Measurements from ENCODE around the gene PERCC1. TPM values are rescaled to one million over a fixed set of nuclear protein-coding genes. Genes with fewer than 3 reads are reported as not detected.

Gene PERCC1
- total and polyA plus RNA-seq, 7 experiments from 2014 or later, result 0.77 to 3.4 (median 1.7) TPM; not detected in 3

DNA sequence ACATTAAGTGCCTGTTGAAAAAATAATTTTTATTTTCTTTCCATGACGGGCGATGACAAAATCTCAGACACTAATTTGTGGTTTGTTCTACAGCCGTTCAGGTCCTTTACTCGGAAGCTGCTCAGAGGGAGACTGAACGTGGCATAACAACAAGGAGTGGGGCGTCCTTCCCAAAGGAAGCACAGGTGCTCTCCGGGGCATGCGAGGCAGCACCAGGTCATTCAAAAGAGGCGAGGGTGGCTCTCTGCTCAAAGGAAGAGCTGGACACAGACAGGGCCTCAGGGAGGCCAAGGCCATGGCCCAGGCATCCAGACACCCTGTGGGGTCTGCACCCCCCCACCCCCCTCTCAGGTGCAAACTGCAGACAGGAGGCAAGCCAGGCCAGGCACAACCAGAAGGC, 32.5 kb upstream of the PERCC1 start:
- CTCF ChIA-PET, result no interaction called here
- no peaks in the 10 kb centered on the region for H3K27me3 ChIP-seq (ENCODE audit: control insufficient read depth in 2 of 2, insufficient read depth in 2 of 2, low read length in 2 of 2)
- no peaks in the 10 kb centered on the region for H3K9me3 ChIP-seq (ENCODE audit: control insufficient read depth in 2 of 3, low read length in 3 of 3)
- H3K27ac ChIP-seq (ENCODE audit: low read depth, low read length), result no peak overlapping the region
- POLR2A ChIA-PET, result no interaction called here
- DNase-seq (no peak), ATAC-seq (no peak)
- peaks cover 0 to 2% (median 0%) of the 10 kb centered on the region in 11 donors for H3K9me3 Mint-ChIP-seq
- intact Hi-C loops (cut with micrococcal nuclease), result no loop called here
- no peak overlapping the region for H3K4me3 ChIP-seq (ENCODE audit: low read length)
- H3K4me1 ChIP-seq (ENCODE audit: control insufficient read depth in 2 of 2, insufficient read depth in 2 of 2, low read length in 2 of 2), result no peaks in the 10 kb centered on the region
- peaks cover 0 to 81% (median 18%) of the 10 kb centered on the region in 3 experiments for H3K36me3 ChIP-seq (ENCODE audit: control insufficient read depth in 2 of 3, insufficient read depth in 3 of 3, low read length in 3 of 3)
- peaks cover 0 to 4% (median 2%) of the 10 kb centered on the region in 7 donors for H3K4me1 Mint-ChIP-seq
- no peaks in the 10 kb centered on the region for H3K27me3 Mint-ChIP-seq
- H3K27ac Mint-ChIP-seq, result peak overlapping the region in 1 of 9 donors; percentile 56
- H3K36me3 Mint-ChIP-seq, result peaks cover 0 to 27% (median 5%) of the 10 kb centered on the region in 5 donors
- H3K4me3 Mint-ChIP-seq, result no peak overlapping the region

- no peak for DNase-seq
These were observed 31.9 kb upstream of the PERCC1 start for GRCh38 chr16:1398826-1399581.

DNA sequence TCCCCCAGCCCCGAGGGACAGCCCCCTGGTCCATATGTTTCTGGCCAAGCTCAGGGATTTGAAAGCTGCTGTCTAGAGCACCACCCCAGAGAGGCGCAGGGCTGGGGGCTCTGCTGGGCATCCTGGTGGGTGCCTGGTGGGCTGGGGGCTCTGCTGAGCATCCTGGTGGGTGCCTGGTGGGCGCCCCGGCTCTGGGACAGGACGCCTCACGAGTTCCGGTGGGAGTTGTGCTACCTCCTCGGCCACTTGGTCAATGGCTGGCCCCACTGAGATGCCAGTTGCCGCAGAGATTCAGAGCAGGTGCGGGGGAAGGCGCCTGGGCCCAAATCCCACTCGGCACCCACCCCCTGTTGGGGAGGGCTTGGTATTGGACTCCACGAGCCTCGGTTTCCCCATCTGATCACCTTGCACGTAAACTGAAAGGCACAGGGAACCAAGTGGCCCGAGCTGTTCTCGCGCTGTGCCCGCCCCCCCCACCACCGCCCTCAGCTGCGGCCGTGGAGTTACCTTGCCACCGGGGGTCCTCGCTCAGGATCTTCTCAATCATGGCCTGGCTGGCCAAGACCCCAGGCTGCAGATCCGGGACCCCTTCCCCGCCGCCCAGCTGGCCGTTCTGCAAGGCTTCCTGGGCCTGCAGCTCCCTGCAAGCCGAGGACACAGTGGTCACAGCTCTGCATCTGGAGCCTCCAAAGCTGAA, 29.7 kb upstream of the PERCC1 start:
- H3K27ac Mint-ChIP-seq, result no peak overlapping the region
- H3K36me3 ChIP-seq (ENCODE audit: control insufficient read depth in 2 of 3, insufficient read depth in 3 of 3, low read length in 3 of 3), result peaks cover 0 to 75% (median 21%) of the 10 kb centered on the region in 3 experiments
- H3K9me3 ChIP-seq (ENCODE audit: control insufficient read depth in 2 of 3, low read length in 3 of 3), result no peaks in the 10 kb centered on the region
- intact Hi-C loops (cut with micrococcal nuclease), result no loop called here
- no peaks in the 10 kb centered on the region for H3K4me1 ChIP-seq (ENCODE audit: control insufficient read depth in 2 of 2, insufficient read depth in 2 of 2, low read length in 2 of 2)
- ChIA-PET CTCF (no interaction called here), POLR2A (interaction anchor here (0.9 kb wide), 1 partner anchor 13 kb away, joined by 3 read pairs; the partner anchor contains the start of gene UNKL)
- H3K27ac ChIP-seq (ENCODE audit: low read depth, low read length), result no peak overlapping the region
- DNase-seq, result no peak
- peaks cover 0 to 17% (median 12%) of the 10 kb centered on the region in 7 donors for H3K4me1 Mint-ChIP-seq
- no peaks in the 10 kb centered on the region for H3K27me3 ChIP-seq (ENCODE audit: control insufficient read depth in 2 of 2, insufficient read depth in 2 of 2, low read length in 2 of 2)
- no peaks in the 10 kb centered on the region for H3K27me3 Mint-ChIP-seq
- H3K36me3 Mint-ChIP-seq, result peaks cover 0 to 27% (median 5%) of the 10 kb centered on the region in 5 donors
- peaks cover 0 to 2% (median 0%) of the 10 kb centered on the region in 11 donors for H3K9me3 Mint-ChIP-seq
- ATAC-seq, result no peak
- H3K4me3 Mint-ChIP-seq, result no peak overlapping the region
- no peak overlapping the region for H3K4me3 ChIP-seq (ENCODE audit: low read length)

More at GRCh38 chr16:1398826-1399581, 31.9 kb upstream of the PERCC1 start:
- Histone ChIP-seq H3K4me1 (ENCODE audit: control insufficient read depth in 2 of 2, insufficient read depth in 2 of 2, low read length in 2 of 2) (no peaks in the 10 kb centered on the region), H3K9me3 (ENCODE audit: control insufficient read depth in 2 of 3, low read length in 3 of 3) (no peaks in the 10 kb centered on the region), H3K27me3 (ENCODE audit: control insufficient read depth in 2 of 2, insufficient read depth in 2 of 2, low read length in 2 of 2) (no peaks in the 10 kb centered on the region), H3K4me3 (ENCODE audit: low read length) (no peak overlapping the region), H3K27ac (ENCODE audit: low read depth, low read length) (no peak overlapping the region), H3K36me3 (ENCODE audit: control insufficient read depth in 2 of 3, insufficient read depth in 3 of 3, low read length in 3 of 3) (peaks cover 0 to 81% (median 18%) of the 10 kb centered on the region in 3 experiments)
- ATAC-seq, result no peak
- H3K27me3 Mint-ChIP-seq, result no peaks in the 10 kb centered on the region
- H3K36me3 Mint-ChIP-seq, result peaks cover 0 to 28% (median 5%) of the 10 kb centered on the region in 5 donors
- peak overlapping the region in 1 of 9 donors; percentile 56 for H3K27ac Mint-ChIP-seq
- POLR2A ChIA-PET, result interaction anchor here (0.7 kb wide), 1 partner anchor 87 kb away, joined by 3 read pairs; no protein-coding TSS in a partner anchor
- no peak overlapping the region for H3K4me3 Mint-ChIP-seq
- H3K9me3 Mint-ChIP-seq, result peaks cover 0 to 2% (median 0%) of the 10 kb centered on the region in 11 donors
- CTCF ChIA-PET, result no interaction called here
- intact Hi-C loops (cut with micrococcal nuclease), result no loop called here
- H3K4me1 Mint-ChIP-seq, result peaks cover 0 to 7% (median 4%) of the 10 kb centered on the region in 7 donors

GRCh38 chr16:1401758-1402154, 29.1 kb upstream of the PERCC1 start:
- H3K4me3 Mint-ChIP-seq, result no peak overlapping the region
- peak overlapping the region in 1 of 9 donors; percentile 58 for H3K27ac Mint-ChIP-seq
- ATAC-seq, result no peak
- Histone ChIP-seq H3K27me3 (ENCODE audit: control insufficient read depth in 2 of 2, insufficient read depth in 2 of 2, low read length in 2 of 2) (no peaks in the 10 kb centered on the region), H3K9me3 (ENCODE audit: control insufficient read depth in 2 of 3, low read length in 3 of 3) (no peaks in the 10 kb centered on the region), H3K4me3 (ENCODE audit: low read length) (no peak overlapping the region), H3K4me1 (ENCODE audit: control insufficient read depth in 2 of 2, insufficient read depth in 2 of 2, low read length in 2 of 2) (no peaks in the 10 kb centered on the region), H3K27ac (ENCODE audit: low read depth, low read length) (no peak overlapping the region), H3K36me3 (ENCODE audit: control insufficient read depth in 2 of 3, insufficient read depth in 3 of 3, low read length in 3 of 3) (peaks cover 0 to 78% (median 21%) of the 10 kb centered on the region in 3 experiments)
- no peaks in the 10 kb centered on the region for H3K27me3 Mint-ChIP-seq
- no peak for DNase-seq
- no peaks in the 10 kb centered on the region for H3K9me3 Mint-ChIP-seq
- POLR2A ChIA-PET, result interaction anchor here (0.9 to 1.2 kb wide), 2 partner anchors 13 to 19 kb away, joined by 3 read pairs; partner anchors contain the start of genes UNKL and UQCC4
- H3K36me3 Mint-ChIP-seq, result peaks cover 0 to 26% (median 5%) of the 10 kb centered on the region in 5 donors
- peaks cover 0 to 17% (median 12%) of the 10 kb centered on the region in 7 donors for H3K4me1 Mint-ChIP-seq
- intact Hi-C loops (cut with micrococcal nuclease), result no loop called here
- CTCF ChIA-PET, result no interaction called here

GRCh38 chr16:1403036-1403435, 27.8 kb upstream of the PERCC1 start:
- POLR2A ChIA-PET, result interaction anchor here (1.2 kb wide), 1 partner anchor 18 kb away, joined by 3 read pairs; the partner anchor contains the start of gene UQCC4
- Histone ChIP-seq H3K4me3 (ENCODE audit: low read length) (no peak overlapping the region), H3K27me3 (ENCODE audit: control insufficient read depth in 2 of 2, insufficient read depth in 2 of 2, low read length in 2 of 2) (no peaks in the 10 kb centered on the region), H3K27ac (ENCODE audit: low read depth, low read length) (no peak overlapping the region), H3K9me3 (ENCODE audit: control insufficient read depth in 2 of 3, low read length in 3 of 3) (no peaks in the 10 kb centered on the region), H3K4me1 (ENCODE audit: control insufficient read depth in 2 of 2, insufficient read depth in 2 of 2, low read length in 2 of 2) (peaks cover 0 to 5% of the 10 kb centered on the region in 2 donors), H3K36me3 (ENCODE audit: control insufficient read depth in 2 of 3, insufficient read depth in 3 of 3, low read length in 3 of 3) (peaks cover 0 to 79% (median 20%) of the 10 kb centered on the region in 3 experiments)
- Mint-ChIP-seq H3K27me3 (no peaks in the 10 kb centered on the region), H3K4me1 (peaks cover 0 to 26% (median 22%) of the 10 kb centered on the region in 7 donors), H3K27ac (peak overlapping the region in 1 of 9 donors; percentile 21), H3K4me3 (peak overlapping the region in 1 of 10 donors; percentile 26), H3K9me3 (no peaks in the 10 kb centered on the region), H3K36me3 (peaks cover 0 to 24% (median 5%) of the 10 kb centered on the region in 5 donors)
- CTCF ChIA-PET, result no interaction called here
- no peak for DNase-seq
- no peak for ATAC-seq
- intact Hi-C loops (cut with micrococcal nuclease), result no loop called here

DNA sequence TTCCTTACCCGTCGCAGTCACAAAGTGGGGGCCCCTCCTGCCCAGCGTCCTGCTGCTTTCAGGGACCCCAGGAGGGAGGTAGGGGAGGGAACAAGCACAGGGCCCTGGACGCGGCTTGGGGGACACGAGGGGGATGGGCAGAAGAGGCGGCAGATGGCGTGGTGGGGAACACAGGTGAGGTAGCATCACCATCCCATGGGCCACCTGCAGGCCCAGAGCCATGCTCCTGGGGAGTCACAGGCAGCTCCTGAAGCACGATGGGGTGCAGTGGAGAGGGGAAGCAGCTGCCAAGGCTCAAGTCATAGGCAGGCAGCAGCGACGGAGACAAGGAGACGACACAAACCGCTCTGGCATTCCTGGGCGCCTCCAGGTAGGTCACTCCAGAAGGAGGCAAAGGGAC, 27.1 kb upstream of the PERCC1 start:
- Histone ChIP-seq H3K27ac (ENCODE audit: low read depth, low read length) (no peak overlapping the region), H3K36me3 (ENCODE audit: control insufficient read depth in 2 of 3, insufficient read depth in 3 of 3, low read length in 3 of 3) (peaks cover 0 to 72% (median 13%) of the 10 kb centered on the region in 3 experiments), H3K4me3 (ENCODE audit: low read length) (no peak overlapping the region), H3K27me3 (ENCODE audit: control insufficient read depth in 2 of 2, insufficient read depth in 2 of 2, low read length in 2 of 2) (no peaks in the 10 kb centered on the region), H3K4me1 (ENCODE audit: control insufficient read depth in 2 of 2, insufficient read depth in 2 of 2, low read length in 2 of 2) (peaks cover 5% of the 10 kb centered on the region in 2 donors), H3K9me3 (ENCODE audit: control insufficient read depth in 2 of 3, low read length in 3 of 3) (no peaks in the 10 kb centered on the region)
- DNase-seq (no peak), ATAC-seq (no peak)
- peaks cover 0 to 20% (median 5%) of the 10 kb centered on the region in 5 donors for H3K36me3 Mint-ChIP-seq
- CTCF ChIA-PET, result no interaction called here
- peak overlapping the region in 1 of 10 donors; percentile 2 for H3K4me3 Mint-ChIP-seq
- POLR2A ChIA-PET, result no interaction called here
- no peak overlapping the region for H3K27ac Mint-ChIP-seq
- intact Hi-C loops (cut with micrococcal nuclease), result no loop called here
- H3K27me3 Mint-ChIP-seq, result no peaks in the 10 kb centered on the region
- H3K4me1 Mint-ChIP-seq, result peaks cover 0 to 33% (median 25%) of the 10 kb centered on the region in 7 donors
- no peaks in the 10 kb centered on the region for H3K9me3 Mint-ChIP-seq
